Prostate gland (tissue), 2 donors: ENCODE data around the gene TACC2. TPM values are rescaled to one million over a fixed set of nuclear protein-coding genes. Genes with fewer than 3 reads are reported as not detected.
A peak's percentile ranks its signal among the peaks of the same experiment; 100 is the strongest.

Source experiments
- DNase-seq: peaks from one replicate; pipeline ENCODE4 v3.0.0-alpha.2; 2019; ENCODE audit warnings: low spot score
- H3K27ac ChIP-seq, 2 donors: fragments of 200-600 bp; sonication (generic); 2 replicates each; pipeline ENCODE4 v1.5.1; 2017 to 2019
- H3K27me3 ChIP-seq: fragments of 200-600 bp; sonication (generic); replicated peaks from 2 replicates; pipeline ENCODE4 v1.5.1; 2019; ENCODE audit not compliant: insufficient read depth
- H3K36me3 ChIP-seq, 2 donors: fragments of 200-600 bp; sonication (generic); 1 replicate in 1 of 2; 2 replicates in 1 of 2; pipeline versions ENCODE4 v1.5.1 to v1.8.1; 2017 to 2019
- H3K4me1 ChIP-seq: fragments of 200-600 bp; sonication (generic); replicated peaks from 2 replicates; pipeline ENCODE4 v1.5.1; 2019
- H3K4me3 ChIP-seq, 2 donors: fragments of 200-600 bp; sonication (generic); 2 replicates each; pipeline ENCODE4 v1.5.1; 2017 to 2019
- H3K9me3 ChIP-seq: fragments of 200-600 bp; sonication (generic); 2 replicates; pipeline ENCODE4 v1.5.1; 2017
- POLR2A ChIP-seq: fragments of 450-650 bp; IDR thresholded peaks from one replicate; pipeline ENCODE4 v1.6.1; 2016; ENCODE audit warnings: antibody characterized with exemption, mild to moderate bottlenecking
- POLR2AphosphoS5 ChIP-seq: sonication (generic); formaldehyde crosslinking; IDR thresholded peaks from one replicate; pipeline ENCODE4 v1.6.1; 2017; ENCODE audit warnings: antibody characterized with exemption
- WGBS: methylation state at CpG from one replicate; pipeline ENCODE4 v1.1.5; 2018; 5-methylcytosine and 5-hydroxymethylcytosine counted together
- intact Hi-C: fragments of 100-400 bp; cut with DNase I; formaldehyde crosslinking; loops from one replicate; pipeline ENCODE4 v1.14.2; 2022
- total RNA-seq, 2 donors: library from RNA; depleted of rRNA; stranded (reverse); fragments of >200 nt; gene quantifications; one replicate each; pipeline ENCODE4 v1.1.0, GENCODE V29; 2016
- TF ChIP-seq, protein P1 (sequence below), 4 experiments: fragments of 200-600 bp in 2 of 4; fragments of 450-650 bp in 2 of 4; sonication (generic) in 2 of 4; IDR thresholded peaks; 1 replicate in 3 of 4; 2 replicates in 1 of 4; pipeline ENCODE4 v1.5.1; 2016 to 2019; ENCODE audit warnings: antibody characterized with exemption in 4 of 4, mild to moderate bottlenecking in 2 of 4, moderate library complexity in 2 of 4

TACC2 gene
- total RNA-seq, 2 donors from 2014 or later = 101 to 140 TPM

DNA sequence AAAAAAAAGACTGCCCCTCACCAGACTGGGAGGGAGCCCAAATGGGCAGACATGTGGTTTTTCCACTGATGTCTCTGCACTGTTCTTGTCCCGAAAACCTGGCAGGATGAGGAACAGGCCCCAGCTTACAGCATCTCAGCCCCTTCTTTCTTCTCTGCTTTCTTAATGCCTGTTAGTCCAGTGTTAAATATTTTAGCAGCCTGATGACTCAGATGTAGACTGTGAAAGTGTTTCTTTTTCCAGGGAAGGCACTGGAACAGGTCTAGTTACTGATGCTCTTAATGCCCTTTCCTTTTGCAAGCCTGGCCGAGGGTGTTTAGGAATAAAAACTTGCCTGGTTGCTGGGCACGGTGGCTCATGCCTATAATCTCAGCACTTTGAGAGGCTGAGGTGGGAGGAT is 107.7 kb downstream of the TACC2 start:
- Histone ChIP-seq H3K27me3 (no peaks in the 10 kb centered on the region), H3K4me1 (no peaks in the 10 kb centered on the region), H3K4me3 (no peak overlapping the region), H3K36me3 (no peaks in the 10 kb centered on the region), H3K27ac (no peak overlapping the region), H3K9me3 (no peaks in the 10 kb centered on the region)
- 76% methylated on average over 3 of the region's 3 CpGs for WGBS
- no peak for DNase-seq
- intact Hi-C loops = no loop called here
- TF ChIP-seq, protein P1, sequence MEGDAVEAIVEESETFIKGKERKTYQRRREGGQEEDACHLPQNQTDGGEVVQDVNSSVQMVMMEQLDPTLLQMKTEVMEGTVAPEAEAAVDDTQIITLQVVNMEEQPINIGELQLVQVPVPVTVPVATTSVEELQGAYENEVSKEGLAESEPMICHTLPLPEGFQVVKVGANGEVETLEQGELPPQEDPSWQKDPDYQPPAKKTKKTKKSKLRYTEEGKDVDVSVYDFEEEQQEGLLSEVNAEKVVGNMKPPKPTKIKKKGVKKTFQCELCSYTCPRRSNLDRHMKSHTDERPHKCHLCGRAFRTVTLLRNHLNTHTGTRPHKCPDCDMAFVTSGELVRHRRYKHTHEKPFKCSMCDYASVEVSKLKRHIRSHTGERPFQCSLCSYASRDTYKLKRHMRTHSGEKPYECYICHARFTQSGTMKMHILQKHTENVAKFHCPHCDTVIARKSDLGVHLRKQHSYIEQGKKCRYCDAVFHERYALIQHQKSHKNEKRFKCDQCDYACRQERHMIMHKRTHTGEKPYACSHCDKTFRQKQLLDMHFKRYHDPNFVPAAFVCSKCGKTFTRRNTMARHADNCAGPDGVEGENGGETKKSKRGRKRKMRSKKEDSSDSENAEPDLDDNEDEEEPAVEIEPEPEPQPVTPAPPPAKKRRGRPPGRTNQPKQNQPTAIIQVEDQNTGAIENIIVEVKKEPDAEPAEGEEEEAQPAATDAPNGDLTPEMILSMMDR (IDR thresholded peaks at IDR 0.05) = no peak
- TF ChIP-seq POLR2A = no peak
- no peak for TF ChIP-seq POLR2AphosphoS5

DNA sequence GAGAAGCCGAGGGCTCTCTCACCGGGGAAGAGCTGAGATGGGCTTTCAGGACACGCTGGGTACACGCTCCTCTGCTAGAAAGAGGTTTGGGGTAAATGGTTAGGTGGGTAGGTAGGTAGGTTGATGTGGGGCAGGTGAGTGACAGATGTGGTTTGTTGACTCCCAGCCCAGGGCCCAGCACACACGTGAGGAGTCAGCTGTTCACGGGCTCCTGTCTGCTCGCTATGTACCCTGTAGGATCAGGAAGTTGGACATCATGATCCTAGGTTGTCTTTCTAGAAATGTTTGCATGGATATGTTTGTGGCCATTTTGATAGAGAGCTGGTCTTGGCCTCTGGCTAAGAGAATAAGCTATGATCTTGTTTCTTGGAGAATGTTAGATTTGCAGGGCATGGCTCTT is 109.0 kb downstream of the TACC2 start:
- no peaks in the 10 kb centered on the region for H3K9me3 ChIP-seq
- H3K4me3 ChIP-seq = no peak overlapping the region
- H3K4me1 ChIP-seq = no peaks in the 10 kb centered on the region
- H3K36me3 ChIP-seq = no peaks in the 10 kb centered on the region
- no peaks in the 10 kb centered on the region for H3K27me3 ChIP-seq
- no peak for DNase-seq
- intact Hi-C loops = no loop called here
- no peak overlapping the region for H3K27ac ChIP-seq
- no peak for TF ChIP-seq POLR2A
- no peak for TF ChIP-seq POLR2AphosphoS5
- TF ChIP-seq, protein P1 (IDR thresholded peaks at IDR 0.05) = no peak
- 84% methylated on average over 7 of the region's 7 CpGs for WGBS

DNA sequence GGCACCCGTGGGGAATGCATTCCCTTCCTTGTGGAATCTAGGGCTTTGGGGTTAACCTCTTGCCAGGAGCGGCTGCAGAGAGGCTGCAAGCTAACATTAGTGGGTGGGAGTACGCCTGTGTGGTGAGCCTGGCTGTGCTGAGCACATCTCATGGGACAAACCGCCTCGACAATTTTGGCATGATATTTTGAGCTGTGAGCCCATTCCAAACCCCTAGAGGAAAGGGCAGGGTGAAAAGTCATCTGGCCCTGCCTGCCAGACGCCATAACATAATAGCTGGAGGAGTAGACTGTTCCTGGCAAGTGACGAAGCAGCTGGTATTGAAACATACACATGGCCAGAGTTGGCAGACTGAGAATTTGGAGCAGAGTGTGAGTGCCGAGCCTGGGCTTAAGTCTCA is 110.0 kb downstream of the TACC2 start:
- WGBS = 60% methylated on average over 8 of the region's 8 CpGs
- H3K27ac ChIP-seq = peak overlapping the region in 1 of 2 donors; percentile 33
- no peaks in the 10 kb centered on the region for H3K27me3 ChIP-seq

DNA sequence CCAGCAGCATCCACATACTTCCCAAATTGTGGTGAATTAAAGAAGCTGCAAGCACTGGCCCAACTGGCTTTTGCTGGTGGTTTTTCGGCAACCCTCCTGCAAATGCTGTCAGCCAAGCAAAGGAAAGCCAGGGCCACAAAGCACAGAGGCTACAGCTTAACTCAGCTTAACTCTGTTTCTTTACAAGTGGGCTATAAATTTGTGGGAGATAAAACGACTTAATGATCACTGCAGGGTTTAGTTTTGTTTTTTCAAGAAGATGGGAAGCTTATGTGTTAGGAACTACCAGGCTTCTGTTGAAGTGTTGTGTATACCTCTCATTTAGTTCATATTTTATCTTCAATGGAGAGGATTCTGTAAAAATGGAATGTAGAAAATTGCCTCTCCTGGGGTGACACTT is 110.6 kb downstream of the TACC2 start:
- WGBS = 42% methylated on average over 2 of the region's 2 CpGs
- H3K36me3 ChIP-seq = no peaks in the 10 kb centered on the region
- no peak for DNase-seq
- H3K9me3 ChIP-seq = no peaks in the 10 kb centered on the region
- no peaks in the 10 kb centered on the region for H3K4me1 ChIP-seq
- intact Hi-C loops = no loop called here
- H3K4me3 ChIP-seq = no peak overlapping the region
- H3K27me3 ChIP-seq = no peaks in the 10 kb centered on the region
- TF ChIP-seq, protein P1 (IDR thresholded peaks at IDR 0.05) = no peak
- no peak overlapping the region for H3K27ac ChIP-seq

More for the DNA sequence above, 110.0 kb downstream of the TACC2 start:
- no peaks in the 10 kb centered on the region for H3K9me3 ChIP-seq
- DNase-seq = no peak
- no peaks in the 10 kb centered on the region for H3K4me1 ChIP-seq
- TF ChIP-seq, protein P1 (IDR thresholded peaks at IDR 0.05) = no peak
- peak; percentile 38 for TF ChIP-seq POLR2AphosphoS5
- intact Hi-C loops = no loop called here
- H3K36me3 ChIP-seq = no peaks in the 10 kb centered on the region
- no peak overlapping the region for H3K4me3 ChIP-seq

DNA sequence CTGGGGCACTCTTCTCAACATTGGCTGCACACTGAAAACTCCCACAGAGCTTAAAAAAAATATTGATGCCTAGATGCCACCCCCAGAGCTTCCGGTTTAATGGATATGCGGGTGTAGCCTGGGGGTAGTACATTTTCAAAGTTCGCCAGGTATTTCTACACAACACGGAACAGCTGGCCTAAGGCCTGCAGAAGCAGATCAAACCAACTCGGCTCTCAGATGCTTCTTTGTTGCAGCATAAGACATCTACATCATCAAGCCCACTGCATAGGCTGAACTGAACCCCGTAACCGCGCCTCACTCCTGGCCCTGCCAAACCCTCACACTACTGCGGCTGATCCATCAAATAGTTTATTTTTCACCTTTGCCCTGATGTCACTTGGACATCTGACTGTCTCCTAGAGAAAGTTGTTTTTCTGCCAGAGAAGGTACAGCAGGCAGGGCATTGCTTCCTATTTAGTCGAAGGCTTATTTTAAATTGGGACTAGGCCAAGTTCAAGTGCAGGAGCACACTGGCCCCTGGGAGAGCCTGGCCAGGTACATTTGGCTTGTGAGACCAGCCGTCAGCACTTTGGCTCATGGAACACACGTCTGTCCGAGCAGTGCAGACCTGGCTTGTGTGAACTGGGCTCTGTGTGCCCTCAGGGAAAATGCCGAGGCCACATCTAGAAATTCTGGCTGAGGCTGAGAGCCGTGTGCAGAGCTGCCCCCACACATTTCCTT is 113.3 kb downstream of the TACC2 start:
- Histone ChIP-seq H3K4me1 (no peaks in the 10 kb centered on the region), H3K4me3 (no peak overlapping the region), H3K27ac (peak overlapping the region; percentile 75 to 78), H3K36me3 (no peaks in the 10 kb centered on the region), H3K9me3 (no peaks in the 10 kb centered on the region), H3K27me3 (no peaks in the 10 kb centered on the region)
- intact Hi-C loops = no loop called here
- TF ChIP-seq POLR2A (peak; percentile 3), POLR2AphosphoS5 (no peak)
- TF ChIP-seq, protein P1 (IDR thresholded peaks at IDR 0.05) = no peak
- 56% methylated on average over 15 of the region's 15 CpGs for WGBS
- DNase-seq = no peak
